ENCODE data around the gene LIN28A.

Gene LIN28A

GRCh38 chr1:26438041-26438440 is 27.4 kb downstream of the LIN28A start:
- DNase-seq = no peak

GRCh38 chr1:26440259-26440658 is 29.6 kb downstream of the LIN28A start:
- no peak for DNase-seq

- no peak for DNase-seq
Observed at GRCh38 chr1:26449868-26450267, 39.3 kb downstream of the LIN28A start.

DNA sequence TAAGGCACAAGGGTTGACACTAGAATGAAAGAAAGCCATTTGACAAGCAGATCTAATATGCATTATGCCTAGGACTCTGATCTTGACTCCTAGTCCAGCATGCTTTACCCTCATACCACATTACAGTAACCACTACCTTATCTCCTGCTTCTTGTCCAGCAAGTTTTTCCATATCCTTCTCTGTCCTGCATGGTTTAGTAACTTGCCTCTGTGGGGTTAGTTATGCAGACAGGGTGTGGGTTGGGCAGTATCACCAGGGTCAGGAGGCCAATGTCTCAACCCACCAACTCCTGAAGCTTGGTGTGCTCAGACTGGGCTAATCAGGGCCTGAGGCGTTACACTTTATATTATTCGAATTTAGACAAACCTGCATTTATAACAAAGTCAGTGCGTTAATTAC is 40.3 kb downstream of the LIN28A start:
- DNase-seq = no peak

GRCh38 chr1:26452459-26453183 is 42.0 kb downstream of the LIN28A start:
- no peak for DNase-seq

- DNase-seq = no peak
Observed at GRCh38 chr1:26459148-26459547, 48.5 kb downstream of the LIN28A start.

- DNase-seq = no peak
Observed at GRCh38 chr1:26459573-26460031, 49.0 kb downstream of the LIN28A start.

DNA sequence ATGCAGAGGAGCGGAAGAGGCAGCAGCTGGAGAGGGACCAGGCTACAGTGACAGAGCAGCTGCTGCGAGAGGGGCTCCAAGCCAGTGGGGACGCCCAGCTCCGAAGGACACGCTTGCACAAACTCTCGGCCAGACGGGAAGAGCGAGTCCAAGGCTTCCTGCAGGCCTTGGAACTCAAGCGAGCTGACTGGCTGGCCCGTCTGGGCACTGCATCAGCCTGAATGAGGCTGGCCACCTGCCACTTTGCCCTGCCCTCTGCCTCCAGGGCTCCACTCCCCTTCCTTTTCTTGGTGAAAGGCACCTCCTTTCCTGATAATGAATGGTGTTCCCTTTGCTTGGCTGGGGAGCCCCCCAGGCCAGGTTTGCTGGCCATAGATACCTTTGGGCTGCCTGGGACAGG is 58.3 kb downstream of the LIN28A start:
- no peak for DNase-seq

GRCh38 chr1:26469558-26469957 is 58.9 kb downstream of the LIN28A start:
- no peak for DNase-seq

DNA sequence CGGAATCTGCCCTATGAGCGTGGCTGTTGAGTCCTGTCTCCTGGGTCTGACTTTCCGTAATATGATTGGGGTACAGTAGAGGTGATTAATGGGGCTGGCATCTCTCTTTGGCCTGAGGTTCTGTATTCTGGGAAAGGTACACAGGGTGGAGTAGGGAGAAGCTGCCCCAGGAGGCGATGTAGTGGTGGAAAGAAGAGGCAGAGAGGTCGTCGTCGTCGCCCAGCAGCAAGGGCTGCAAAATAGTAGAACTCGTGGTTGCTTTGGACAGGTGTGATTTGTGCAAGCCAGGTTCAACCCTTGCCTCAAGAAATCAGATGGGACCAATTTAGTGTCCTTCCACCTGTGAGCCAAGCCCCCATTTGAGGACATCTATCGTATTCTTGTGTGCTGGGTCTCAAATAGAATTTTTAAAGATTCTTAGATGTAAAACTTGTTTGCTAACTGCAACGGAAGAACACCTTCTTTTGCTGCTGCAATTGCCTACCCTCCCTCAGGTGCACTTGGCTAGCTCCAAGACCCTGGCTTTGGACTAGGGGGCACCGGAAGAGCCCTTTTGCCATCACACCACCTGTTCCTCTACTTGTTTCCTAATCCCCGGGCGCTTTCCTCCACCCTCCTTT is 60.4 kb downstream of the LIN28A start:
- DNase-seq = no peak

DNA sequence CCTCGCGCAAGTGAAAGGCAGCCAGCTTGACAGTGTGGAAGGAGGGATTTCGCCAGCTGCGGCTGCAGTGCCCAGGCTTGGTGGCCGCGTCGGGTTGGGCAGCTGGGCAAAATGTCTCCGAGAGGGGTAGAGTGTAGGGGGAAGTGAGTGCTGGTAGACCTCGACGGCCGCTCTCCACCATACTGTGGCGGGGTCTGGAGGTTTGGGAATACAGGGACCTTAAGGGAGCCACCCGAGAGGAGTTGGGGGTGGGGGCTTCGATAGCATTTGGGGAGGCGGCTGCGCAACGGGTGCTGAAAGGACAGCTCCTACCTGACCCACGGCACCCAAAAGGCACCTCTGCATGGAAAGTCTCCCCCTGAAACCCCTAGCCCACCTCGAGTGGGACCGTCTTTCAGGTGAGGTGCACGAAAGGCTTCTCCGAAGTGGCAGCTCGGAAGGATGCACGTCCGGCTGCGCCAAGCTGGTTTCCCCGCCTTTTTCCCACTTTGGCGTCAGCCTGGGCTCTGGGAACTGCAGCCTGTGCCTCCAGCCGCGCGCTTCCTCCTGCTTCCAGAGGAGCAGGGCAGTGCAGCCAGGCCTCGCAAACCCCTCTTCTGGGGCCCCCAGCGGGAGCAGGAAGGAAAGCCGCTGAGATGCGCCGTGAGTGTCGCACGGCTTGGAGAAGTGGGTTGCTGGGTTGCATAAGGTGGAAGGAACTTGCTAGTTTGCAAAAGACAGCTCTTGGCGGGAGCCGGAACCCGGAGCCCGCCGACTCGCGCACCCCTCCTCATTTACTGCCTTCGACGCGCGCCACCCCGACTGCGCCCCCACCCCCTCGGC is 61.1 kb downstream of the LIN28A start:
- peak; percentile 67 for DNase-seq

DNA sequence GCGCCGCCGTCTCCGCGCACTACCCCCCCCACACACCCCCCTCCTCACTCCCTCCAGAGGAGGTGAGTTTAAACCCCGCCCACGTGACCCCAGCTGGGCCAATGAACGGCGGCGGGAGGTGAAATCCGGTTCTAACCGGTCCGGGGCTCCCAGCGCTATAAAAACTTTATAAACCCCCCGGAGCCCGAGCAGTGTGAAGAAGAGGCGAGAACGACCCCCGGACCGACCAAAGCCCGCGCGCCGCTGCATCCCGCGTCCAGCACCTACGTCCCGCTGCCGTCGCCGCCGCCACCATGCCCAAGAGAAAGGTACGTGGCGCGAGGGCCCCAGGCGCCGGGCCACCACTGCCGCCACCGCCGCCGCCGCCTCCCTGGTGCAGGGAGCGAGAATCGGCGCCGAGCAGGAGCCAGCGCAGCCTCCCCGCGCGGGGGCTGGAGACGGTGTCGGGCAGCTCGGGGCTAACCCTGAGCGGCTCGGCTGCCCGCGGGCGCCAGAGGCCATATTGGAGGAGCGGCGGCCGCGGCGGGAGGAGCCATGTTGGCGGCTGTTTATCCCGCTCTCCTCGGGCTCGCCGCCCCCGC is 61.8 kb downstream of the LIN28A start, which contains the start of gene HMGN2:
TSS of gene HMGN2 (plus strand) at position 121 of the 581 bp plus-strand sequence. CDS start at position 294, 173 bp downstream.
- peak; percentile 93 for DNase-seq

DNA sequence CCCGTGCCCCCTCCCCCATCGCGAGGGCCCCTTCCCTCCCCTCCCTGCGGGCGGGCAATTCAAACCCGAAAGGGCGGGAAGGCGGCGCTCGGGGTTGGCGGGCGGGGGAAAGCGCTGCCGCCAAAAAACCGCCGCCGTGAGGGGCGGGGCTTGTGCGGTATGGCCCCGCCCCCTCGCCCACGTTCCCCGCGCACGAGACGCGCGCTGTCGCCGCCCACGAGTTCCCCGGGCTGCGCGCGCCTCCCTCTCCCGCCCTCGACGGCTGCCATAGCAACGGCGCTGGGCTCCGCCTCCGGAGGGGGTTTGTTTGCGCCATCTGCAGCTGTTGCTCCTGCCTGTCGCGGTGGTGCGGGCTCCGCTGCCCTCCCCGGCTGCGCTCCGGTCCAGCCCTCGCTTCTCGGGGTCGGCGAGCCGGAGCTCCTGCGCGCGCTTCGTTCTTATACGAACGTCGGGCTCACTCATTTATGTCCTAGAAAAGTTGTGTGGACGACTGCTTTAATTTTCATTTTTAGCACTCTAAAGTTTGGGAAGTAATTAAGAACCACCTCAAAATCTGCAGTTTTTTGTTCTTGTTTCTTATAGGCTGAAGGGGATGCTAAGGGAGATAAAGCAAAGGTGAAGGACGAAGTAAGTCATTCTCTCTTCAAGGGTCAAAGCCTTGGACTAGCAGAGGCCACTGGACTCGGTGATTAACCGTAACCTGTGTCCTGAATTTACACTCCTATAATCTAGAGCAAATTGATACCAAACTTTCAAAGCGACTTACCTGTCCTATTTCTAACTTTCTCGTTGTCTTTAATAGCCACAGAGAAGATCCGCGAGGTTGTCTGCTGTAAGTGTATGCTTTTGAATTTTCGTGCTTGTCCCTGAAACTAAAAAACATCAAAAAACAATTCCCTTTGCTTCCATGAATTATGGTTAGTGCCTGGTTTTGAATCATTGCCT is 62.6 kb downstream of the LIN28A start:
- peak; percentile 92 for DNase-seq

GRCh38 chr1:26474818-26475217 is 64.2 kb downstream of the LIN28A start:
- no peak for DNase-seq

- DNase-seq = no peak
Observed at GRCh38 chr1:26475989-26476388, 65.4 kb downstream of the LIN28A start.

DNA sequence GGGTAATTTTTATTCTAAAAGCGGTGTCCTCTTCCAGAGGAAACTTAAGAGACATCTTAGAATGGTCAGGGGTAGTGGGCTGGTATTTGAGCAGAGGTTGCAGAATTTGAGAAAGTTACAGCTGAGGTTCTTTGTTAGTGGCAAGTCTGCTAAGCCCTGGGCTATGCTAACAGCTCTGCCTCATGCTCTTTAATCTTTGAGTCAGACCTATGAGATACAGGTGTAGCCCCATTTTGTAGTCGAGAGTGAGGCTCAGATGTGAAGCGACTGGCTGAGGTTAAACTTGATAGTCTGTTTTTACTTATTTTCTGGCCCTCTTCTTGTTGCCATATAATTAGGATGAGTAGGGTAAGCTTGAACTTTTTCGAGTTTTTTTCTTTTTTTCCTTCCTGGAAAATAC is 66.3 kb downstream of the LIN28A start:
- no peak for DNase-seq

DNA sequence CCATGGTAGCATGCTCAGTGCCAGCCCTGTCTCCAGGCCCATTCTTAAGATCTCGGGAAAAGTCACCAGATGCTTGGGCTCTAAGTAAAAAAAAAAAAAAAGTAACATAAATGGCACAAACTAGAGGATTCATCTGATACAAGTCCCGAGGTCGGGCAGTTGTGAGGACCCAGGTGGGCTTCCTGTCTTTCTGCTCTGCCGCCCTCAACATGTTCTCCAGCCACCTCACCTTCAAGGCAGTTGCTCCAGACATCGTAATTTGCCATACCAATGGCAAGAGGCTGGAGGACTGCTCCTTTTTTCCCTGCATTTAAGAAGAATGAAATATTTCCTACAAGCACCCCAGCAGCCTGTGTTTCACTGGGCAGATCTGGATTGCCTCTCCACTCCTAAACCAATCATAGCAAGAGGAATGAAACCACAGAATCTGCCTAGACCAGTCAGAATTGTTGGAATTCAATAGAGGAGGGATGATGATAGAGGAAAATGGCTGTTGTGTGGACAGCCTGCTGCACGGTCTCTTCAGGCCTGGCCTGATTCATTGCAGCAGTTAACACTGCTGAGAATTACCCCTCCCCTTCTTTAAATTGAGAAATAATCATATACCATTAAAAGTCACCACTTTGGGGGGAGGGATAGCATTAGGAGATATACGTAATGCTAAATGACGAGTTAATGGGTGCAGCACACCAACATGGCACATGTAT is 67.0 kb downstream of the LIN28A start:
- DNase-seq = peak; percentile 21

- no peak for DNase-seq
Observed at GRCh38 chr1:26478159-26478558, 67.5 kb downstream of the LIN28A start.

DNA sequence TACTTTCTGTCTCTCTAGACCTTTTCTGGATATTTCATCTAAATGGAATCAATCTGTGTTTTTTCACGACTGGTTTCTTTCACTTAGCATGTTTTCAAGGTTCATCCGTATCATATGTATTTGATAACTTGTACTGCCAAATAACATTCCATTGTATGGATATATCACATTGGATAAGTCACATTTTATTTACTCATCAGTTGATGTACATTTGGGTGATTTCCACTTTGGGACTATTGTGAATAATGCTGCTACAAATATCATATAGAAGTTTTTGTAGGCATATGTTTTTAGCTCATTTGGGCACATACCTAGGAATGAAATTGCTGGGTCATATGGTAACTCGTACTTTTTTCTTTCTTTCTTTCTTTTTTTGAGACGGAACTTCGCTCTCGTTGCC is 68.4 kb downstream of the LIN28A start:
- DNase-seq = no peak
